Putamen (tissue), 1 donor: ENCODE results near the gene IPP.
"Not testable (repeated sequence)": the region's sequence is repeated elsewhere in the genome, so short reads cannot be mapped to it uniquely, and the experiment has no call there.

Experiments
- DNase-seq: peaks from one replicate; pipeline ENCODE4 v3.0.0-alpha.2; 2016; ENCODE audit warnings: low spot score

The IPP gene

DNA sequence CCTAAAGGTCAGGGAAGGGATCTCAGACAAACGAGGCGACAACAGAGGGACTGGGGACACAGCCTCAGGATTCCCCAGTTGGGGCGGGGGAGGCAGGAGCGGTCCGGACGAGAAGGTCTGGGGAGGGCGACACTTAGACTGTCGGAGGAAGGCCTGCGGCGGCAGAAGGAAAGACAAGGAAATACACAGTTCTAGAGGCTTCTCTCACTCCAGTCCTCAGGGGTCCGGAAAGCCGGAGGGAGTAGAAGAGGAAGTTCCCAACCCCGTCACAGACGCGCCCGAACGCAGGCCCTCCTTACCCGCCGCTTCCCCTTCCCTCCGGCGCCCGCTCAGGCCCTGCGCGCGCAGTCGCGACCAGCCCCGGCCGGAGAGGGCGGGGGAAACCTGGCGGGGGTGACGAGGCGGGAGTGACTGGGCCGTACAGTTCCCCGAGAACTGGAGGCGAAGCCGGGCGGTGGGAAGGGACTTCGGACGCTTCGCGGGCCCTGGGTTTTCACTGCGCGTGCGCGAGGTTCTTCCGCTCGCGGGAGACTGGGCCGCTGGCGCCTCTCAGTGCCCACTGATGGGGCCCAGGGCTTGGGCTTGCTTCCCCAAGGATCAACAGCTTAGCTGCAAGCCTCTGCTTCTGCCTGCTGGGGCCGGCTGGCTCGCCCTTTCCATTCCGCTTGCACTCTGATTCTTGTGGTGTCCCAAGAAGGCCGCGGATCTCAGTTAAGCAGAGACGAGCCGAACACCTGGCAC is at the start of gene IPP:
Gene IPP (minus strand): TSS at position 356 of the 741 bp plus-strand sequence. CDS start 4,242 bp downstream, outside the sequence.
- peak; percentile 95 for DNase-seq

DNA sequence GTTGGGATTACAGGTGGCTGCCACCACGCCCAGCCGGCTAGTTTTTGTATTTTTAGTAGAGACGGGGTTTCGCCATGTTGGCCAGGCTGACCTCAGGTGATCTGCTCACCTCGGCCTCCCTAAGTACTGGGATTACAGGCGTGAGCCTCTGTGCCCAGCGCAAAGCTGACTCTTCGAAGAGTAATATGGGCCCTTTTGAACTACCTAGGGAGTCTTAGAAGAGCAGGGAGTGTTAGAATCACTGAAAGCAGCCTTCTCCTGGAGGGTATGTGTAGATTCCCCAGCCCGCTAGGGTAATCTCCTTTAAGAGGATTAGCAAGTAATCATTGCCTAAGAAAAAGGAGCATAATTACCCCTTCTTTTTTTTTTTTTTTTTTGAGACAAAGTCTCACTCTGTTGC is 46.5 kb upstream of the IPP start:
- DNase-seq = no peak

DNA sequence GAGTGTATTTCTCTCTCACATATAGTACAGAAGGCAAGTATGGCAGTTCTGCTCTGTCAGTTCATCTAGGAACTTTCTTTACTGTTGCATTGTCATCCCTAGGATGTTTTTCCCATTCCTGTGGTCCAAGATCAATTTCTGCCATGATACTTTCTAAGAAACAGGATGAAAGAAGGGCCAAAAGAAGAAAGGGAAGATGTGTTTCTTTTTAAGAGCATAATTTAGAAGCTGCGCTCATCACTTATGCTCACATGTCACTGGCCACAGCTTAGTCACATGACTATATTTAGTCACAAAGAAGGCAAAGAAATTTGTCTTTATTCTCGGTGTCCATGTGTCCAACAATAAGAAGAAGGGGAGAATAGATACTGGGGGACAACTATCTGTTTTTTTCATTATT is 45.9 kb upstream of the IPP start:
- DNase-seq = no peak

DNA sequence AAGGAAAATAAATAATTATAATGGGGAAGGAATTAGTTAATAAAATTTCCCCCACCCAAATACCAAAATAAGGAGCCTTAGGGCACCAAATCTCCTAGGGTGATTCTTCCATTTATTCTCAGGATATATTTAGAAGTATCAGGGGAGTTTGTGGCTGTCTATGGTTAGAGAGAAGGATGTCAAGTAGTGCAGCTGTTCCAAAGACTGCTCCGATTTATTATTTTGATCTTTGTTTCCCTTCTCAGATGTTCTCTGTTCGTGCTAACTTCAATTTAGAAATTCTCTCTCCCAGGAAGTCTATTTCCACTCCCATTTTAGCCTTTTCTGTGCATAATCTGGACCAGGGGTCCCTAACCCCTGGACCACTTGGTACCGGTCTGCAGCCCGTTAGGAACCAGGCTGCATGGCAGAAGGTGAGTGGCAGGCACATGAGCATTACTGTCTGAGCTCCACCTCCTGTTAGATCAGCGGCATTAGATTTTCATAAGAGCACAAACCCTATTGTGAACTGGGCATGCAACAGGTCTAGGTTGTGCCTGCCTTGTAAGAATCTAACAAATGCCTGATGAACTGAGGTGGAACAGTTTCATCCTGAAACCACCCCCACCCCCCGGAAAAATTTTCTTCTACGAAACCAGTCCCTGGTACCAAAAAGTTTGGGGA is 43.6 kb upstream of the IPP start:
- DNase-seq = no peak

DNA sequence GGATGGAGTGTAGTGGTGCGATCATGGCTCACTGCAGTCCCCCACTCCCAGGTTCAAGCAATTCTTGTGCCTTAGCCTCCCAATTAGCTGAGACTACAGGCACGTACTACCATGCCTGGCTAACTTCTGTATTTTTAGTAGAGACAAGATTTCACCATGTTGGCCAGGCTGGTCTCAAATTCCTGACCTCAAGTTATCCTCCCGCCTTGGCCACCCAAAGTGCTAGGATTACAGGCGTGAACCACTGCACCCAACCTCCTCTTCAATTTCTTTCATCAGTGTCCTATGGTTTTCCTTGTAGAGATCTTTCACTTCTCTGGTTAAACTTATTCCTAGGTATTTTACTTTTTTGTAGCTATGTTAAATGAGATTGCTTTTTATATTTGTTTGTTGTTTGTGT is 42.3 kb upstream of the IPP start:
- no peak for DNase-seq

DNA sequence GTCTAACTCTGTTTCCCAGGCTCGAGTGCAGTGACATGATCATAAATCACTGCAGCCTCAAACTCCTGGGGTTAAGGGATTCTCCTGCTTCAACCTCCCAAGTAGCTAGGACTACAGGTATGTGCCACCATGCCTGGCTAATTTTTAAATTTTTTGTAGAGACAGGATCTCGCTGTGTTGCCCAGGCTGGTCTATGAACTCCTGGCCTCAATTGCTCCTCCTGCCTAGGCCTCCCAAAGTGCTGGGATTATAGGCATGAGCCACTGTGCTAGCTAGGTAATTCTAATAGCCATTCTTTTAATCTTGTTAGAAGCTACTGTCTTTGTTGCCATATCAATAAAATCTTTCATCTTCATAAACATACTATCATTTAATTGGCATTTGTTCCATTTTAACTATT is 39.1 kb upstream of the IPP start:
- no peak for DNase-seq

DNA sequence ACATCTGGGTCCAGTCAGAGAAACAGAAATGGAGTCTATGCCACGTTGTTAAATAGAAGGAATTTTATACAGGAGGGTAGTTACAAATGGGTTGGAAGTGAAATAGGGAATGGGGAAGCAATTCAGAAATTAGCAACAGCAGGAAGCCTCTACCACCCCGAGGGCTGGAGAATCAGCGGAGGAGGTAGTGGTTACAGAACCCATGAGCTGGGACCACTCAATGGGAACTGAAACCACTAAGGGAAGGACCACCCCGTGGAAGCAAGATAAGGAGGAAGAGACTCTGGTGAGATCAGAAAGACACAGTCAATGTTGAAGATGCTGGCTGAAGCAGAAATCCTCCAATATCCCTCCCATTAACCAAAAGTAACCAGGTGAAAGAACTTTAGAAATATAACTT is 37.5 kb upstream of the IPP start:
- DNase-seq = peak; percentile 31

DNA sequence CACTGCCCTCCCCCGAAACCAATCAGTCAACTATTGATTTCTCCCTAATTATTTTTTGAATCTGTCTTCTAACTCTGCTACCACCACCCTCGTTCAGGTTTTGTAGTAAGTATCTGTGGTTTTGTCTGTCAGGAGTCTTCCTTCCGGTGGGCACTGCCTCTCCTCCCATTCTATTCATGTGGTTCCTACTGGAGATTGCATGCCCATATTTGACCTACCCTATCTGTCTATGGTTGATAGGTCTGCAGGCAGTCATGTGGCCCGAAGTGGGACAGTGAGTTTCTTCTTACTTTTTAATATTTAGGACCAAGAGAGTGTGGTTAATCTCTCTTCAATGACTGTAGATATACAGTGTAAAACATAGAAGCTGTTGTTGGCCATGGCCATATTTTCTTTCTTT is 35.1 kb upstream of the IPP start:
- no peak for DNase-seq

DNA sequence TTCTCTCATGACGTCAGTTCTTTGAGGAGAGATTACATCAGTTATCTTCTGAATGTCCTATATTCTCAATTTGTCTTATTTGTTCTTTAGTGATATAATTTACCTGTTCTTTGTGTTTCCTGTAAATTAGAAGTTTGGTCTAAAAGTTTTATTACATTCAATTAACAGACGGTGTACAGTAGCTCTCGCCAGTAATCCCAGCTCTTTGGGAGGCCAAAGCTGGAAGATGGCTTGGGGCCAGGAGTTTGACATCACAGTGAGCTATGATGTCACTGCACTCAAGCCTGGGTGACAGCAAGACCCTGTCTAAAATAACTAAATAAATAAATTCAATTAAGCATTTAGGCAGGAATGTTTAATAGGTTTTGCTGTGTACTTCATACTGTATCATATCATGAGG is 25.3 kb upstream of the IPP start:
- DNase-seq = no peak

DNA sequence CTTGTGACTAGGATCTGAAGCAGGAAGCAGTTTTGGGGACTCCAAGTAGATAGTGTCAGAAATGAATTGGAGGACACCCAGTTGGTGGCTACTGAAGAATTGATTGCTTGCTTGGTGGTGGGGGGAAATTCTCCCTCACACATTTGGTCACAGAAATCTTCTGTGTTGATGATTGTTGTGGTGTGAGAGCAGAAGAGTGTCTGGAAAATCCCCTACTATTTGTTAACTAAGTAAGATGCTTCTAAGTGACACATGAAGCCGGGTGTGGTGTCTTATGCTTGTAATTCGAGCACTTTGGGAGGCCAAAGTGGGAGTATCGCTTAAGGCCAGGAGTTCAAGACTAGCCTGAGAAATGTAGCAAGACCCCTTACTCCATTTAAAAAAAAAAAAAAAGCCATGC is 22.5 kb upstream of the IPP start:
- no peak for DNase-seq

DNA sequence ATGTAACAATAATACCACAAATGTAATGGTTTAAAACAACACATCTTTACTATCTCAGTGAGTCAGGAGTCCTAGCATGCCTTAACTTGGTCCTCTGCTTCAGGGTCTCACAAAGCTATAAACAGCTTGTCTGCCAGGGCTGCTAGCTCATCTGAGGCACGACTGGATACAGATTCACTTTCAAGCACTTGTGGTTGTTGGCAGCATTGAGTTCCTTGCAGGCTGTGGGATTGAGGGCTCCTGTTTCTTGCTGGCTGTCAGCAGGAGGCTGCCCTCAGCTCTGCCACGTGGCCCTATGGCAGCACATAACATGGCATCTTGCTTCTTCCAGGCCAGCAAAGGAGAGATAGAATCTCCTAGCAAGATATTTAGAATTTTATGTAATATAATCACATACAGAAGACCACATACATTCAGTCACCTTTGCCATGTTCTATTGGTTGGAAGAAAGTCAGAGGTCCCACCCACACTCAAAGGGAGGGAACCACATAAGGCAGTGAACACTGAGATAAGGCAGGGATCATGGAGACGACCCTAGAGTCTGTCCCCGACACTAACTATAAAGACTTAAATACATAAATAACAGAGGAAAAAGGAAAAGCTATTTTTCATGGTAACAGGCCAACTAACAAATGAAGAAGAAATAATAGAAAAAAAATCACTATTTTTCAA is 18.9 kb upstream of the IPP start:
- DNase-seq = no peak

DNA sequence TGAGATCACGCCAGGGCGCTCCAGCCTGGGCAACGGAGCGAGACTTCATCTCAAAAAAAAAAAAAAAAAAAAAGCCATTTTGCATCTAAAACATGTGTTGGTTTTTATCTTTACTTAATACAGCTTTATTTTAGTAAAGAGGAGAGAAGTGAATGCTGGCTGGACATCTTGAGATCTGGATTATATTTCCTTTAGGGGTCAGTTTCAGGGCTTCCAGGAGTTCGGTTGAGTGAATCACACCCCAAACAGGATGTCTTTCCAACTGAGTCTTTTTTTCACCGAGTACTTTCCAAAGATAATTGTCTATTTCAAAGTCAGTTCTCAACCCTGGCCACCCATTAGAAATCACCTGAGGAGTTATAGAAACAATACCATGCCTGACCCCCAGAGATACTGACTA is 16.6 kb upstream of the IPP start:
- DNase-seq = no peak

DNA sequence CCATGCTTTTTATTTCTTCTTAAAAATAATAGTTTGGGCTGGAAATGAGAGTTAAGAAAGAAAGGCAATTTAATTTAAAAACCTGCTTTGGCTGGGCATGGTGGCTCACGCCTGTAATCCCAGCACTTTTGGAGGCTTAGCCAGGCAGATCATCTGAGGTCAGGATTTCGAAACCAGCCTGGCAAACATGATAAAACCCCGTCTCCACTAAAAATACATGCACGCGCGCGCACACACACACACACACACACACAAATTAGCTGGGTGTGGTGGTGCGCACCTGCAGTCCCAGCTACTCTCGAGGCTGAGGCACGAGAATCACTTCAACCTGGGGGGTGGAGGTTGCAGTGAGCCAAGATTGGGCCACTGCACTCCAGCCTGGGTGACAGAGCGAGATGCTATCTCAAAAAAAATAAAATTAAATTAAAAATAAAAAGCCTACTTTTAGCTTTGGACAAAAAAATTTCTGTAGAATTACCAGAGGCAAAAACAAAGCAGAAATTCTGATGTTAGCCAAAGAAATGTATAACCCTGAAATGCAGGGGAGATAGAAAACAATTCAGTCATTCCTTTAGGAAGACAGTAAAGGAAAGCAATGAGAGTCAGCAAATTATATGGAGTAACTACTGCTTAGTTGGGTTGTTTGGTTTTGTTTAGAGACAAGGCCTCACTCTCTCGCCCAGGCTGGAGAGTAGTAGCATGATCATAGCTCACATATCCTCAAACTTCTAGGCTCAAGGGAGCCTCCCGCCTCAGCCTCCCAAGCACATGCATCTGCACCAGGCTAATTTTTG is 15.7 kb upstream of the IPP start:
- no peak for DNase-seq

DNA sequence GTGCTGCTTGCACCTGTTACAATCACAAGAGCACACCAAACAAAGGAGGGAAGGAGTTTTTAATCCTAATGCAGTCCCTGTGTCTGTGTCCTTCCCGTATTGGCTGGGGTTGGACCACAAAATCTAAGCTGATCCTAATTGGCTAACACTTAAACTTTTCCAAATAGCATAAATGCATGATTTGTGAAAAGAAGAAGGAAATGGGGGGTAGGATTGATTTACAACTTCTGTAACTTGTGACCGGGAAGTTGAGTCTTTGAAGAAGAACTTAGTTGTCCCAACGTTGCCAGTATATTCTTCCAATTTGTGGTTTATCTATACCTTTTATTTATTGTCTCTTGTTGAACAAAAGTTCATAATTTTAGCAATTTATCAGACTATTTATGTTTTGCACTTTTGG is 11.8 kb upstream of the IPP start:
- no peak for DNase-seq

DNA sequence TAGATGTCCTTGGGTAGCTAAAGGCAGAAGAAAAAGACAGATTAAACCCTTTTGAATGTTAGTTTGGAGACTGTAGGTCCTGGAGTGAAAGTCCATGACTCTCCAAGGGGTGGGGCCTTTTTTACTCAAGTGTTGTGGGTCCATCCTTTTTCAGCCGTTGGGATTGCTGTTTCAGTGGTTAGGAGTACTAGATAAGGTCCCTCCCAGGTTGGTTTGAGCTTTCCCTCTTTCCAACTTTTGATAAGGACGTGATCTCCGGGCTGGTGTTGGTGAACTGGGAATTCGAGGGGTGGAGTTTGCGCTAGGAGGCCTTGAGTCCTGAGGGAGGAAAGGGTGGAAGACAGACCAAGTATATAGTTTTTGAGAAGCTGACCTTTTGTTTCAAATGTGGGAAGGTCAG is 5.2 kb upstream of the IPP start:
- DNase-seq = no peak

DNA sequence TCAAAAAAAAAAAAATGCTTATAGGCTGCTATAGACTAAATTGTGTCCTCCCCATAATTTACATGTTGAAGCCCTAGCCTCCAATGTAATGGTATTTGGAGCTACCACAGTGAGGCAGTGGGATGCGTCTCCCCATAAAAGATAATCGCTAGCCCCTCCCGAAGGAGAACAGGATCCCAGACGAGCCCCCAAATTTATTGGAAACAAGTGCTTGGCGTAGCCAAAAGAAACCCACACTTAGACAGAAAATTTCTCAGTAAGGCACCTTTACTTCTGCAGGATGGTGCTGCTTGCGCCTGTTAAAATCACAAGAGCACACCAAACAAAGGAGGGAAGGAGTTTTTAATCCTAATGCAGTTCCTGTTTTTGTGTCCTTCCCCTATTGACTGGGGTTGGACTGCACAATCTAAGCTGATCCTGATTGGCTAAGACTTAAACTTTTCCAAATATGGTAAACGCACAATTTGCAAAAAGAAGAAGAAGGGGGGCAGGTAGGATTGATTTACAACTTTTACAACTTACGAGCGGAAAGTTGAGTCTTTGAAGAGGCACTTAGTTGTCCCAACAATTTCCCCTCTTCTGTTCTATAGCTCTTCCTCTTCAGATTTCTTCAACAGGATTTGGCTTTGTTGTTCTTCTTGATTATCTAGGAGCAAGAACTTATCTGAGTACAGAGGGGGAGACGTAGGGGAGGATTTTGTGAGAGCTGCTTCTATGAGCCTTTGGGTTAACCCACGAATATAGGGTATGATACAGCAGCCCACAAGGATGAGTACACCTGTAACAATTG is 3.0 kb upstream of the IPP start:
- no peak for DNase-seq

DNA sequence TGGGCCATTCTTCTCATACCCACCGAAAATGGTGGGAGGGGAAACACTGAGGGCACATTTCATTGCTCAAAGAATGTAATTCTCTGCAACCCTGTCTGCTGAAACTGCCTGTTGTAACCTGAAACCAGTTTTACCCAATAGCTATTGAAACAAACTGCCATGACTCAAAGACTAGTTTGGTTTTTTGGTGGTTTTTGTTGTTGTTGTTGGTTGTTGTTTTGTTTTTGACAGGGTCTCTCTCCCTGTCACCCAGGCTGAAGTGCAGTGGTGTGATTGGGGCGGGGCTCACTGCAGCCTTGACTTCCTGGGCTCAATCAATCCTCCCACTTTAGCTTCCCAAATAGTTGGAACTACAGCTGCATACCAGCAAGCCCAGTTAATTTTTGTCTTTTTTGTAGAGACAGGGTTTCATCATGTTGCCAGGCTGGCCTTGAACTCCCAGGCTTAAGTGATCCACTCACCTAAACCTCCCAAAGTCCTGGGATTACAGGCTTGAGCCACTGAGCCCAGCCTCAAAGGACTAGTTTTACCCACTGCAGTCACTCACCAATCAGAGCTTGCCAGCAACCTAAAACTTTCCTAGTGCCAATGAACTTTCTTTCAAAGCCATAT is 2.1 kb upstream of the IPP start:
- DNase-seq = no peak

DNA sequence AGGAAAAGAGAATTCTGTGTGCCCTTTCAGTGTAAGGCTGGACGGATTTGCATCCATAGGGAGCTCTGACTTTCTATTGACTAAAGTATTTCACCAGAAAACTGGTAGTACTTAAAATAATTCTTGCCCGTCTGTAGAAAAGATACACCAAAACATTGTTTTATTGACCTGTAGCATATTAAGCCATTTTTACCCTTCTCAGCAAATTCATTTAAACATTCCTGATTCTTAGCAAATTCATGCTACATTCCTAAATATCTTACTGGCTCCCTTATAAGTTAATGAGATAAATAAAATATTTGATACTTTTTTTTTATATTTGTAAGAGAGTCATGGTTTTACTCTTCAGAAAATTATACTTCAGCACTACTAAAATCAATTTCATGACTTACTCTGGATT is 1.6 kb upstream of the IPP start:
- DNase-seq = no peak

DNA sequence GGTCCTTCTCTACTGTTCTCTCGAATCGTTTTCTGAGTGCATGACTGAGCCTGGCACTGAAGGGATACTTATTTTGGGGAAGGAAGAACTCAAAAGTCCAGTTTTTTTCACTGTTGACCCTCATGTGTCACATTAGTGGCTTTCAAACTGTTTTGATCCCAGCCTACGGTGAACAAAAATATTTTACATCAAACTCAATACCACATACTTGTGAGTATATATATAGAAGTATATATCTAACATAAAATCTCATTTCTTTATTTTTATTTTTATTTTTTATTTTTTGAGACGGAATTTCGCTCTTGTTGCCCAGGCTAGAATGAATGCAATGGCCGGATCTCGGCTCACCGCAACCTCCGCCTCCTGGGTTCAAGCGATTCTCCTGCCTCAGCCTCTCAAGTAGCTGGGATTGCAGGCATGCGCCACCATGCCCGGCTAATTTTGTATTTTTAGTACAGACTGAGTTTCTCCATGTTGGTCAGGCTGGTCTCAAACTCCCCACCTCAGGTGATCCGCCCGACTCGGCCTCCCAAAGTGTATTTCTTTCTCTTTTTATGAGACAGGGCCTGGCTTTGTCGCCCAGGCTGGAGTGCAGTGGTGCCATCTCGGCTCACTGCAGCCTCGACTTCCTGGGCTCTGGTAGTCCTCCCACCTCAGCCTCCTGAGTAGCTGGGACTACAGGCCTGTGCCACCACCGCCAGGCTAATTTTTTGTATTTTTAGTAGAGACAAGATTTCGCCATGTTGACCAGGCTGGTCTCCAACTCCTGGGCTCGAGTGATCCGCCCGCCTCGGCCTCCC is 786 bp upstream of the IPP start:
- not testable (repeated sequence) for DNase-seq

DNA sequence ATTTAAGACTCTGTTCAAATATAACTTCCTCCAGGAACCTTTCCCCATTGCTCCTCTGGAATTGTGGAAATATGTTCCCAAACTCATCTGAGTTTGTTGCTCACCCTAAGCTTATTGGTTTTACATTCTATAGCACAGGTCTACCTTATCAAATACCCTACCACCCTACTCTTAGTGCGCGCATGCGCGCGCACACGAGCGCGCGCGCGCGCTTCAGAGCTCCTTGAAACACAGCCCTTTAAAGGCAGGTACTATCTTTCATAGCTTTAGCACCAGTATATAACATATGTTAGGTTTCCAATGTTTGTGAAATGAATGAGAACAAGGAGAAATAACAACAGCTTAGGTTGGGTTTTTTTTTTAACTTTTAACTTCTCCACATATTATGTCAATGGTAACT is 3.5 kb downstream of the IPP start:
- DNase-seq = no peak
